NCI-H524 (cell line): ENCODE measurements around the gene ZNF839.

Source experiments
- DNase-seq, 2 experiments: peaks; one replicate each; lab custom pipeline; 2025; lab: John Stamatoyannopoulos, UW

Gene ZNF839

GRCh38 chr14:102387086-102387485 is 67.5 kb downstream of the ZNF839 start:
- DNase-seq, result no peak

- no peak for DNase-seq
These were observed 69.7 kb downstream of the ZNF839 start for GRCh38 chr14:102389246-102389645.

GRCh38 chr14:102390064-102390855 is 70.7 kb downstream of the ZNF839 start:
- no peak for DNase-seq
